GM12875 (cell line): ENCODE results near the gene GRIK4.

Source experiments
- H3K4me3 ChIP-seq: one replicate; pipeline ENCODE4 v1.5.1; 2011; ENCODE audit warnings: low read depth, low read length, control low read depth
- TF ChIP-seq, protein P1 (sequence below): IDR thresholded peaks from 2 replicates; pipeline ENCODE4 v1.5.1; 2011; ENCODE audit warnings: low read depth, mild to moderate bottlenecking, control low read depth, inconsistent platforms, low read length, moderate library complexity, borderline replicate concordance; ENCODE audit not compliant: insufficient read depth

Gene GRIK4

DNA sequence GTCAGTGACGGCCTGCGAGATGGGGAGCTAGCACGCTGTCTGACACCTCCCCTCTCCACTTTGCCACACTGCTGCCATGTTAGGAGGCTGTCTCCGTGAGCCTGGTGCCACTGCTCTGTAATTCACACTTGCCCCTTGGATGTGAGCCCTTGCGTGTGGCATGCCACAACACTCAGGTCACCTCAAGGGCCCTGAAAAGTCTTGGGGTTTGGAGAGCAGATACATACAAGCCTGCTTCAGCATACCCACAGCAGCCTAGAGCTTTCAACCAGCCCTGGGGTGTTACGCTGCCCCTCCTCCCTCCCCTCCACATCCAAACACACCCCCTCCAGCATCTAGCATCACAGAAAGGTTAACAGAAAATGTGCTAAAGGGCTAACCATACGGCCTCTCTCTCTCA, 442.8 kb downstream of the GRIK4 start:
- no peak overlapping the region for H3K4me3 ChIP-seq
- TF ChIP-seq, protein P1, sequence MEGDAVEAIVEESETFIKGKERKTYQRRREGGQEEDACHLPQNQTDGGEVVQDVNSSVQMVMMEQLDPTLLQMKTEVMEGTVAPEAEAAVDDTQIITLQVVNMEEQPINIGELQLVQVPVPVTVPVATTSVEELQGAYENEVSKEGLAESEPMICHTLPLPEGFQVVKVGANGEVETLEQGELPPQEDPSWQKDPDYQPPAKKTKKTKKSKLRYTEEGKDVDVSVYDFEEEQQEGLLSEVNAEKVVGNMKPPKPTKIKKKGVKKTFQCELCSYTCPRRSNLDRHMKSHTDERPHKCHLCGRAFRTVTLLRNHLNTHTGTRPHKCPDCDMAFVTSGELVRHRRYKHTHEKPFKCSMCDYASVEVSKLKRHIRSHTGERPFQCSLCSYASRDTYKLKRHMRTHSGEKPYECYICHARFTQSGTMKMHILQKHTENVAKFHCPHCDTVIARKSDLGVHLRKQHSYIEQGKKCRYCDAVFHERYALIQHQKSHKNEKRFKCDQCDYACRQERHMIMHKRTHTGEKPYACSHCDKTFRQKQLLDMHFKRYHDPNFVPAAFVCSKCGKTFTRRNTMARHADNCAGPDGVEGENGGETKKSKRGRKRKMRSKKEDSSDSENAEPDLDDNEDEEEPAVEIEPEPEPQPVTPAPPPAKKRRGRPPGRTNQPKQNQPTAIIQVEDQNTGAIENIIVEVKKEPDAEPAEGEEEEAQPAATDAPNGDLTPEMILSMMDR = no peak

DNA sequence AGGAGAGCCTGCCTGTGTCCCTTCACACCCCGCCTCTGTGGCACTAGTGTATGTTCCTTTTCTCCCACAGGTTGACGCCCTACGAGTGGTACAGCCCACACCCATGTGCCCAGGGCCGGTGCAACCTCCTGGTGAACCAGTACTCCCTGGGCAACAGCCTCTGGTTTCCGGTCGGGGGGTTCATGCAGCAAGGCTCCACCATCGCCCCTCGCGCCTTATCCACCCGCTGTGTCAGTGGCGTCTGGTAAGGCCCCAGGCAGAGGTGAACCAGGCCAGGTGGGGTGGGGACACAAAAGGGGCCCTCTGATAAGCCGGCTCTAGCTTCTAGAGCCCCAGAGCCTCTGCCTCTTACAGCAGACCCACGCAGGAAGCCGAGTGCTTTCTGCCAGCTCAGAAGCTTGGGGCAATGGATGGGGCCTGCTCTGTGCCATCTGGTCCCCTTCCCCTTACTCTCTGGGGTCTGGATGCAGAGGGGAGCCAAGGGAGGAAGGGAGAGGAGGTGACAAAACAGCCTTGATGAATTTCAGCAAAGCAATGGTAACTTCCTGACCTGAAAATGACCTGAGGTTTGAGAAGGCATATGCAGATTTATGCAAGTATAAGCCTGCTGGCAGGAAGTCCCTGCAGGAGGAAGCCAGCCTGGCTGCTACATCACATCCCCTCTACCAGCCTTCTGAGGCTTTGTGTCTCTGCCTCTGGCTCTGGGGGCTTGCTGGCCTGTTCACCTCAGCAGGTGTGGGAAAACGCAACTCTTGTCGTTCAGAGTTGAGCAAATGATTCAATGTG, 445.4 kb downstream of the GRIK4 start:
- TF ChIP-seq, protein P1 = no peak
- no peak overlapping the region for H3K4me3 ChIP-seq

DNA sequence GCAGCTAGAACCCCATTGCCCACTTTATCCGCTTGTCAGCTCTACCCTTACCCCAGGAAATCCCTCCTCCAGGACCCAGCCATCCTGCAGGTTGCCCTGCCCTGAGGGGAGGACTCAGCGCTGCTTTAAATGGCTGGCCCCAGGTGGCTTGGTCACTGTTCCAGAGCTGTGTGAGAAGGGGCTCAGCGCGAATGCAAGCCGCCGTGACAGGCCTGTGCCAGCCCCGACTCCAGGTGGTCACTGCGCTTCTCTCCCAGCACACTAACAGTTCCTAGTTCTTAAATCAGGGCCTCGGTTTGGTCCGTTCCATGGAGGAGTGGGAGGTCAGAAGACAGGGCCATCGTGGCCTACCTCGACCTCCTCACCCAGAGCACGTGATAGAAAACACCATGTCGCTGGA, 446.6 kb downstream of the GRIK4 start:
- H3K4me3 ChIP-seq = no peak overlapping the region
- TF ChIP-seq, protein P1 = no peak

DNA sequence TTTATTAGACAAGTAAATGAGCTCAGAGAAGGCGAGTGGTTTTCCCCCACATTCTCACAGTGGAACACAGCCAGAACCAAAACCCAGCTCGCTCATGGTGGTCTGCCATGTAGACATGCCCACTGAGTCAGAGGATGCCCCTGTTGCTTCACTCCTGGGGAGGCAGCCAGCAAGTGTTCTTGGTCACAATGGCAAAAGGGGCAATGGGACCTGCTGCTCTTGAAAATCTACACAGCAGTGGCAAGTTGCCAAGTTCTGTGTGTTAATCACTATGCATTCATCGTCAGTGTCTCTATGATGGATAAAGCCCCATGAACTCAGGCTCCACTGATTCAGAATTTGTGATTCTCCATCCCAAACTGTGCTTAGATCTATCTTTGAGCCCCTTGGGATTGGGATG, 447.6 kb downstream of the GRIK4 start:
- TF ChIP-seq, protein P1 = no peak

DNA sequence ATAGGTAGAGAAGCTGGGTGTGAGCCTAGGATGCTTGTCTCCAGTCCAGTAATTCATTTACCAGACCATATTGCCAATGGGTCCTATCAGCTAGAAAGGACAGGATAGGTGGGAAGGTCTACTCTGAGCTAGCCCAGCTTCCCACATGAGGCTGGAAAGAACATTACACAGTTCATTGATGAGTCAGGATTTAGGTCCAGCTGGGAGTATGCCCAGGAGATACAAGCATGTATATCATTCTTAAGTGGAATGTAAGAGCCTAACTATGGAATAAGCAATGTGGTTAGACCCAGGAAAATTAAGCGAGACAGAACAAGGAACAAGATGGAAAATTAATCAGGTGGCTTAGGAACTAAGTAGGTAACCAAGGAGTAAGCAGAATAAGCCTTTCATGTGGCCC, 453.3 kb downstream of the GRIK4 start:
- no peak overlapping the region for H3K4me3 ChIP-seq
- TF ChIP-seq, protein P1 = no peak

More for the DNA sequence above, 447.6 kb downstream of the GRIK4 start:
- no peak overlapping the region for H3K4me3 ChIP-seq

DNA sequence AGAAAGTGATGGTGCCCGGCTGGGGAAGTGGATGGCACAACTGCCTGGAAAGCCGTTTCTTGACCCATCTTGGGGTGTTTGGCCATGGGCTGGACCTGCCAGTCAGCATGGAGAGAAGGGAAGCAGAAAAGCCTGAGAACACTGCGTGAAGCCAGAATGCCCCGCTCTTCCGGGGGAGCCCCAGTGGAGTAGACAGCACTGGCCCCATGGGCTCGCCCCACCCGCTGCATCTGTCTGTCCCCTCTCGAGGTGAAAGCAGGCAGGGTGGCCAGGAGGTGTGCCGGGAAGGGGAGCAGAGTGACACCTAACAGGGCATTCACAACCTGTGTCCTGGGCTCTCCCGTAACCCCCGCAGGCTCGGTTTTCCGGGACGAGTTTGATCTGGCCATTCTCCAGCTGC, 455.3 kb downstream of the GRIK4 start:
- TF ChIP-seq, protein P1 = no peak

DNA sequence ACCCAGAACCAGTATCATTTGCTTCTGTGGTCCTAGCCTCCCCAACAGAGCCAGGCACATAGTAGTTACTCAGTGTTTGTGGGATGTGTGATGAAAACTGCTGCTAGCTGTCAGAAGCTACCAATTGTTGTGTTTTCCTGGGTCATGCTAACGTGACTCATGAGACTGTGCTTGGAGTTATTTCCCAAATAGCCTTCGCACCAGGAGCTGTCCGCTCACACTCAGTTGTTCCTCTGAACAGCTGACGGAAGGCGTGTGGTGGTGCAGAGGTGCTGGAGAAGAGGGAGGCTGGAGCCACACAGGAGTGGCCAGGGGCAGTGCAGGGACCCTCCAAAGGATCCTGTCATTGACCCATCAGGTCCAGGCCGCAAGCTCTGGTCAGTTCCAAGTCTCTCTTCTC, 458.4 kb downstream of the GRIK4 start:
- no peak overlapping the region for H3K4me3 ChIP-seq
- TF ChIP-seq, protein P1 = no peak

More for the DNA sequence above, 455.3 kb downstream of the GRIK4 start:
- H3K4me3 ChIP-seq = no peak overlapping the region
